Measurements from ENCODE around the gene TLR10.
"Not testable (repeated sequence)": the region's sequence is repeated elsewhere in the genome, so short reads cannot be mapped to it uniquely, and the experiment has no call there.

Gene TLR10

GRCh38 chr4:38811297-38811696 lies 28.5 kb upstream of the TLR10 start:
- TF ChIP-seq CTCF (IDR thresholded peaks at IDR 0.05; ENCODE audit: extremely low read depth, insufficient read depth, missing control alignments) = no peak
- DNase-seq (ENCODE audit: low spot score) = no peak
- in situ Hi-C loops (cut with MboI; ENCODE audit: low pct_unique_long_range_greater_than_20kb, low sequenced_read_pairs, unreplicated experiment) = no loop called here

GRCh38 chr4:38807462-38807861 lies 24.7 kb upstream of the TLR10 start:
- DNase-seq (ENCODE audit: low spot score); in situ Hi-C loops (cut with MboI; ENCODE audit: low pct_unique_long_range_greater_than_20kb, low sequenced_read_pairs, unreplicated experiment): not testable (repeated sequence)

- in situ Hi-C loops (cut with MboI; ENCODE audit: low pct_unique_long_range_greater_than_20kb, low sequenced_read_pairs, unreplicated experiment); DNase-seq (ENCODE audit: low spot score): not testable (repeated sequence)
Observed at GRCh38 chr4:38806251-38806650, 23.5 kb upstream of the TLR10 start.

DNA sequence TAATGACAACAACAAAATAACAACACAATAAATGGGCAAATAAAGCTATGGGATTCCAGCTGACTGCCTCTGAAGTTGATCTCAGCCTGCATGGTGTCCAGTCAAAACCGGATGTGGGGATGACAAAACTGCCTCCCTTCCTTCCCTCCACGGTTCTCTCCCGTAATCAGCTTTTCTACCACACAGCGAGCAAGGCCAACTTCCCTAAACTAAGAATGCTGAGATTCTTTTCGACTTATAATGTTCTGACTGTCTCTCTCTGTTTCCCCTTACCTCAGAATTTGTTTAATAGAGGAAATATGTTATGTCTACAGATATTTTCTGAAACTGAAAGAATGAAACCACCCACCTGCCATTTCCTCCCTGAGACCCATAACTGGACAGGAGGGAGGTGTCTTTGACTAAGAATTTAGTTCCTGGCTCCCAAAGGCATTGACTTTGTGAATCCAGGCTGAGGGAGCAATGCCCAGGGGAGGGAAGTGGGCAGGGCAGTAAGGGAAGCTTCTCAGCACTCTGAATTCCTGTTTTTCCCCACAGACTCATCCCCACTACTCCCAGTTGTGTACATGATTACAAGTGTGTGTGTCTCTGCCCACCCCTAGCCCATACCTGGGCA lies 22.8 kb upstream of the TLR10 start:
- in situ Hi-C loops (cut with MboI; ENCODE audit: low pct_unique_long_range_greater_than_20kb, low sequenced_read_pairs, unreplicated experiment) = no loop called here
- DNase-seq (ENCODE audit: low spot score) = peak; percentile 67
- TF ChIP-seq CTCF (IDR thresholded peaks at IDR 0.05; ENCODE audit: extremely low read depth, insufficient read depth, missing control alignments) = no peak

- in situ Hi-C loops (cut with MboI; ENCODE audit: low pct_unique_long_range_greater_than_20kb, low sequenced_read_pairs, unreplicated experiment) = no loop called here
- TF ChIP-seq CTCF (IDR thresholded peaks at IDR 0.05; ENCODE audit: extremely low read depth, insufficient read depth, missing control alignments) = peak; percentile 39
- DNase-seq (ENCODE audit: low spot score) = no peak
Observed at GRCh38 chr4:38804654-38805295, 22.0 kb upstream of the TLR10 start, which contains the start of gene TLR1. Gene TLR1 (minus strand): TSS chr4:38804791. CDS start chr4:38798831, 5,960 bp downstream.

DNA sequence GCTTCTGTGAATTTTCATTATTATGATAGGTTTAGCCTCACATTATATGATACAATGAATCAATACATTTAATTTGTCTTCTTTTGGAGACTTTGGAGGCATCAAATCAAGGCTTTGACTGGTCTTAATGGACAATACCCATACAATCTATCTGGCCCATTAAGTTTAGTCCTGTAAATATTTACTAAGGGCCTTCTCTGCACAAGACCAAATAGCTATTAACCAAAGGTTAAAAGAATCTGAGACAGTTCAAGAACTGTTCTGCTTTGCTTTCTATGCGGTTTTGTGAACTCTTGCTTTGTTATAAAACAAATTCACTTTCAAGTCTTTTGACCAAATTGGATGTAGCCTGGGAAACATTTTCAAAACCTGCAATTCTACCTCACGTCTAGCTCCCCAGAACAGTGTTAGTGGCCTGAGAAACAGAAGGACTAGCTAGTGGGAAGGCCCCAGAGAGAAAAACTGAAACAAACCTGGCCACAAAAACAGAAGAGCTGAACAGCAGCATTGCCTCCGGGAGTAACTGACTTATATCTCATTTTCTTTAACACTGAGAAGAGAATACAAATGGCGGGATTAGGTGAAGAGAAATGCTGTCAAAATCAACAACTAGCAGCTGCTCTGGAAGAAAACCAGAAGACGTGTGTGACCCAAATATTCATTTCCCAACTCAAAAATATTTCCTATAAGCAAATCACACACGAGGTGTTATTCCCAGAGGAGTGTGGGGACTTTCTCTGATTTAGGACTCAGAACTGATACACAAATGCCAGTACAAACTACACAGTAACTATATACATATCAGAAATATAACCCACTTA lies 21.3 kb upstream of the TLR10 start:
- no peak for TF ChIP-seq CTCF (IDR thresholded peaks at IDR 0.05; ENCODE audit: extremely low read depth, insufficient read depth, missing control alignments)
- peak; percentile 52 for DNase-seq (ENCODE audit: low spot score)
- in situ Hi-C loops (cut with MboI; ENCODE audit: low pct_unique_long_range_greater_than_20kb, low sequenced_read_pairs, unreplicated experiment) = no loop called here

- no peak for DNase-seq (ENCODE audit: low spot score)
- TF ChIP-seq CTCF (IDR thresholded peaks at IDR 0.05; ENCODE audit: extremely low read depth, insufficient read depth, missing control alignments) = no peak
- in situ Hi-C loops (cut with MboI; ENCODE audit: low pct_unique_long_range_greater_than_20kb, low sequenced_read_pairs, unreplicated experiment) = no loop called here
Observed at GRCh38 chr4:38802561-38803355, 20.0 kb upstream of the TLR10 start.
